ENCODE data around the gene PLEKHA1. TPM values are rescaled to one million over a fixed set of nuclear protein-coding genes. Genes with fewer than 3 reads are reported as not detected.

Gene PLEKHA1
- total RNA-seq, 2 donors from 2014 or later: 28.9 to 31.6 TPM

GRCh38 chr10:122386514-122386913, 12.0 kb downstream of the PLEKHA1 start:
- H3K9me3 ChIP-seq: no peaks in the 10 kb centered on the region
- no peak overlapping the region for H3K4me3 ChIP-seq
- no peak overlapping the region for H3K27ac ChIP-seq
- H3K36me3 ChIP-seq: no peaks in the 10 kb centered on the region
- TF ChIP-seq, protein P1, sequence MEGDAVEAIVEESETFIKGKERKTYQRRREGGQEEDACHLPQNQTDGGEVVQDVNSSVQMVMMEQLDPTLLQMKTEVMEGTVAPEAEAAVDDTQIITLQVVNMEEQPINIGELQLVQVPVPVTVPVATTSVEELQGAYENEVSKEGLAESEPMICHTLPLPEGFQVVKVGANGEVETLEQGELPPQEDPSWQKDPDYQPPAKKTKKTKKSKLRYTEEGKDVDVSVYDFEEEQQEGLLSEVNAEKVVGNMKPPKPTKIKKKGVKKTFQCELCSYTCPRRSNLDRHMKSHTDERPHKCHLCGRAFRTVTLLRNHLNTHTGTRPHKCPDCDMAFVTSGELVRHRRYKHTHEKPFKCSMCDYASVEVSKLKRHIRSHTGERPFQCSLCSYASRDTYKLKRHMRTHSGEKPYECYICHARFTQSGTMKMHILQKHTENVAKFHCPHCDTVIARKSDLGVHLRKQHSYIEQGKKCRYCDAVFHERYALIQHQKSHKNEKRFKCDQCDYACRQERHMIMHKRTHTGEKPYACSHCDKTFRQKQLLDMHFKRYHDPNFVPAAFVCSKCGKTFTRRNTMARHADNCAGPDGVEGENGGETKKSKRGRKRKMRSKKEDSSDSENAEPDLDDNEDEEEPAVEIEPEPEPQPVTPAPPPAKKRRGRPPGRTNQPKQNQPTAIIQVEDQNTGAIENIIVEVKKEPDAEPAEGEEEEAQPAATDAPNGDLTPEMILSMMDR (IDR thresholded peaks at IDR 0.05): no peak
- H3K27me3 ChIP-seq: no peaks in the 10 kb centered on the region
- DNase-seq (ENCODE audit: low spot score): no peak
- H3K4me1 ChIP-seq: peaks cover 0 to 8% of the 10 kb centered on the region in 2 donors

DNA sequence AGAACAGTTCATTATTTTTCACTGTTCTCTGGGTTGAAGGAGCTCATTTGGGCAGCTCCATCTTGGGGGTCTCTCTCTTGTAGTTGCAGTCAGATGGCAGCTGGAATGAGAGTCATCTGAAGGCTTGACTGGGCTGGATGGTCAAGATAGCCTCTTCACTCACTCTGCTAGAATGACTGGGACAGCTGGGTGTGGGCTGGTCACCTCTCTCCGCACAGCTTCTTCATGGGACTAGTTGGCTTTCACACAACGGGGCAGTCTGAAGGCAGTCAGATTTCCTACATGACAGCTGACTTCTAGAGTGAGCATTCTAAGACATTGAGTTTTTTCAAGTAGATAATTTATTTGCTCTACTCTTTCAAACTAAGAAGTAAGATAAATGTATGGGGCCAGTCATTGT, 13.1 kb downstream of the PLEKHA1 start:
- no peaks in the 10 kb centered on the region for H3K36me3 ChIP-seq
- H3K27me3 ChIP-seq: no peaks in the 10 kb centered on the region
- no peak for DNase-seq (ENCODE audit: low spot score)
- peaks cover 0 to 19% of the 10 kb centered on the region in 2 donors for H3K4me1 ChIP-seq
- H3K4me3 ChIP-seq: no peak overlapping the region
- no peak overlapping the region for H3K27ac ChIP-seq
- H3K9me3 ChIP-seq: no peaks in the 10 kb centered on the region
- TF ChIP-seq, protein P1 (IDR thresholded peaks at IDR 0.05): no peak

GRCh38 chr10:122388287-122388997, 13.9 kb downstream of the PLEKHA1 start:
- peaks cover 1% of the 10 kb centered on the region for H3K36me3 ChIP-seq
- no peak for DNase-seq (ENCODE audit: low spot score)
- H3K4me3 ChIP-seq: no peak overlapping the region
- H3K4me1 ChIP-seq: peaks cover 0 to 24% of the 10 kb centered on the region in 2 donors
- H3K27ac ChIP-seq: no peak overlapping the region
- H3K9me3 ChIP-seq: no peaks in the 10 kb centered on the region
- TF ChIP-seq, protein P1 (IDR thresholded peaks at IDR 0.05): no peak
- no peaks in the 10 kb centered on the region for H3K27me3 ChIP-seq

DNA sequence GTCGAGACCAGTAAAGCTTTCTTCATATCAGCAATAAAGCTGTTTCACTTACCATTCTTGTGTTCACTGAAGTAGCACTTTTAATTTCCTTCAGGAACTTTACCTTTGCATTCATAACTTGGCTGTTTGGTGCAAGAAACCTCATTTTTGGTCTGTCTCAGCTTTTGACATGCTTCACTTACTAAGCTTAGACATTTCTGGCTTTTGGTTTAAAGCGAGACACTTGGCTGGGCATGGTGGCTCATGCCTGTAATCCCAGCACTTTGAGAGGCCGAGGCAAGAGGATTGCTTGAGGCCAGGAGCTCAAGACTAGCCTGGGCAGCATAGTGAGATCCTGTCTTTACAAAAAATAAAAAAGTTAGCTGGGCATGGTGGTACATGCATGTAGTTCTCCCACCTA, 15.8 kb downstream of the PLEKHA1 start:
- Histone ChIP-seq H3K27me3 (no peaks in the 10 kb centered on the region), H3K36me3 (peaks cover 18% of the 10 kb centered on the region), H3K4me3 (no peak overlapping the region), H3K27ac (no peak overlapping the region), H3K4me1 (peaks cover 0 to 24% of the 10 kb centered on the region in 2 donors), H3K9me3 (no peaks in the 10 kb centered on the region)
- TF ChIP-seq, protein P1 (IDR thresholded peaks at IDR 0.05): no peak
- no peak for DNase-seq (ENCODE audit: low spot score)

DNA sequence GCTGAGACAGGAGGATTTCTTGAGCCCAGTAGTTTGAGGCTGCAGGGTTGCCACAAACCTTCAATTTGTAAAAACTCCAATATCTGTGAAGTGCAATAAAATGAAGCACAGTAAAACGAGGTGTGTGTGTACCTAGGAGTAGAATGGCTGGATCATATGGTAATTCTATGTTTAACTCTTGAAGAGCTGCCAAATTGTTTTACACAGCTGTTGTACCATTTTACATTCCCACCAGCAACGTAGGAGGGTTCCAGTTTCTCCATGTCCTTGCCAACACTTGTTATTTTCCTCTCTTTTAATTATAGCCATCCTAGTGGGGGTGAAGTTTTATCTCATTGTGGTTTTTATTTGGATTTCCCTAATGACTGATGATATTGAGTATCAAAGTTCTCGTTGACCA, 16.2 kb downstream of the PLEKHA1 start:
- H3K27ac ChIP-seq: peak overlapping the region in 1 of 2 donors; percentile 57
- no peaks in the 10 kb centered on the region for H3K9me3 ChIP-seq
- H3K4me3 ChIP-seq: no peak overlapping the region
- peaks cover 0 to 24% of the 10 kb centered on the region in 2 donors for H3K4me1 ChIP-seq
- peaks cover 22% of the 10 kb centered on the region for H3K36me3 ChIP-seq
- TF ChIP-seq, protein P1 (IDR thresholded peaks at IDR 0.05): no peak
- H3K27me3 ChIP-seq: no peaks in the 10 kb centered on the region
- DNase-seq (ENCODE audit: low spot score): no peak

DNA sequence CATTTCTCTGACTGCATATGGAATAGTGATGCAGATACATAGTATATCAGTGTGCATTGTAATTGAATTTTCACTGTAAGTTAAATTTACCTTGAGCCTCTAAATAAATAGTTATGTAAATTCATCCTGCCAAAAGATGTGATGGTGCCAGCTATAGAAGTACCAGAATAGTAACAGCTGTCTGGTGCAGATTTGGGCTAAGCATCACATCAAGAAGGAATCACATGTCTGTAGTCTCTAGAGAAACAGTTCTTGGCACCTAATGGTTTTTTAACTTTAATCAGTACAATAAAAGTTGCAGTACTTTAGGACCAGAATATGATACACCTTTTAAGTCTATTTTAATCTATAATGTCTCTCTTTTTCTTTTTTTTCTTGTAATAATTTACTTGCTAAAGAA, 17.4 kb downstream of the PLEKHA1 start:
- peak overlapping the region; percentile 24 to 57 for H3K27ac ChIP-seq

More for the DNA sequence above, 17.4 kb downstream of the PLEKHA1 start:
- Histone ChIP-seq H3K27me3 (no peaks in the 10 kb centered on the region), H3K4me3 (no peak overlapping the region), H3K4me1 (peaks cover 0 to 24% of the 10 kb centered on the region in 2 donors), H3K9me3 (no peaks in the 10 kb centered on the region), H3K36me3 (peaks cover 26% of the 10 kb centered on the region)
- TF ChIP-seq, protein P1 (IDR thresholded peaks at IDR 0.05): no peak
- no peak for DNase-seq (ENCODE audit: low spot score)
